Hepatocyte (in vitro differentiated cells): ENCODE results near the gene ALK. TPM values are rescaled to one million over a fixed set of nuclear protein-coding genes. Genes with fewer than 3 reads are reported as not detected.

Source experiments
- DNase-seq: peaks from one replicate; pipeline ENCODE4 v3.0.0-alpha.2; 2016; ENCODE audit warnings: low spot score
- H2AFZ ChIP-seq: fragments of 200-600 bp; sonication (generic); 2 replicates; pipeline ENCODE4 v1.6.0; 2016; ENCODE audit warnings: antibody characterized with exemption, mild to moderate bottlenecking
- H3K27ac ChIP-seq: fragments of 200-600 bp; sonication (generic); 2 replicates; pipeline ENCODE4 v1.5.1; 2016; ENCODE audit warnings: mild to moderate bottlenecking
- H3K27me3 ChIP-seq: fragments of 200-600 bp; sonication (generic); 2 replicates; pipeline ENCODE4 v1.6.1; 2016
- H3K36me3 ChIP-seq: fragments of 200-600 bp; sonication (generic); replicated peaks from 2 replicates; pipeline ENCODE4 v1.5.1; 2016; ENCODE audit warnings: low read depth; ENCODE audit not compliant: insufficient read depth
- H3K4me1 ChIP-seq: fragments of 200-600 bp; sonication (generic); 2 replicates; pipeline ENCODE4 v1.5.1; 2016; ENCODE audit warnings: mild to moderate bottlenecking, moderate library complexity; ENCODE audit not compliant: insufficient read depth
- H3K4me2 ChIP-seq: fragments of 200-600 bp; sonication (generic); 2 replicates; pipeline ENCODE4 v1.6.0; 2016
- H3K4me3 ChIP-seq: fragments of 200-600 bp; sonication (generic); 2 replicates; pipeline ENCODE4 v1.5.1; 2016; ENCODE audit warnings: mild to moderate bottlenecking
- H3K79me2 ChIP-seq: fragments of 200-600 bp; sonication (generic); 2 replicates; pipeline ENCODE4 v1.6.0; 2017; ENCODE audit warnings: mild to moderate bottlenecking
- H3K9me2 ChIP-seq: fragments of 200-600 bp; sonication (generic); replicated peaks from 2 replicates; pipeline ENCODE4 v1.6.0; 2017; ENCODE audit warnings: mild to moderate bottlenecking; ENCODE audit not compliant: insufficient read depth
- H3K9me3 ChIP-seq: fragments of 200-600 bp; sonication (generic); 2 replicates; pipeline ENCODE4 v1.5.1; 2016; ENCODE audit warnings: low read depth, mild to moderate bottlenecking
- H4K20me1 ChIP-seq: fragments of 200-600 bp; sonication (generic); 2 replicates; pipeline ENCODE4 v1.6.0; 2016; ENCODE audit warnings: mild to moderate bottlenecking; ENCODE audit not compliant: insufficient read depth, poor library complexity, severe bottlenecking
- CTCF ChIP-seq: fragments of 200-600 bp; sonication (generic); IDR thresholded peaks from 2 replicates; pipeline ENCODE4 v1.5.1; 2016; ENCODE audit warnings: antibody characterized with exemption, mild to moderate bottlenecking; ENCODE audit not compliant: poor library complexity
- EZH2 ChIP-seq: fragments of 200-600 bp; sonication (generic); IDR thresholded peaks from 2 replicates; pipeline ENCODE4 v1.6.1; 2016; ENCODE audit warnings: antibody characterized with exemption, mild to moderate bottlenecking, borderline replicate concordance
- EZH2phosphoT487 ChIP-seq: fragments of 200-600 bp; sonication (generic); IDR thresholded peaks from one replicate; pipeline ENCODE4 v1.6.1; 2018; ENCODE audit warnings: antibody characterized with exemption, mild to moderate bottlenecking, low read depth, moderate library complexity; ENCODE audit not compliant: unreplicated experiment, severe bottlenecking
- WGBS: methylation state at CpG from one replicate; pipeline ENCODE4 v1.1.6; 2016; ENCODE audit warnings: low lambda C conversion rate; ENCODE audit errors: missing lambda C conversion rate; 5-methylcytosine and 5-hydroxymethylcytosine counted together
- polyA plus RNA-seq: library from polyadenylated mRNA; unstranded; fragments of >200 nt; fragmentation: Nextera tagmentation; extraction: Ambion mirVana; gene quantifications from 2 replicates; pipeline ENCODE4 v1.2.1, GENCODE V29; 2016
- total RNA-seq: library from RNA; depleted of rRNA; stranded (reverse); fragments of >200 nt; gene quantifications from 2 replicates; pipeline ENCODE4 v1.2.3, GENCODE V29; 2014

Gene ALK
- total and polyA plus RNA-seq, 2 experiments from 2014 or later = 0.16 to 0.27 TPM

GRCh38 chr2:29446847-29447246 is 474.5 kb downstream of the ALK start:
- Histone ChIP-seq H3K4me3 (no peak overlapping the region), H3K27me3 (no peaks in the 10 kb centered on the region), H3K4me1 (no peaks in the 10 kb centered on the region), H2AFZ (no peak overlapping the region), H3K27ac (no peak overlapping the region), H3K79me2 (no peaks in the 10 kb centered on the region), H3K9me3 (no peaks in the 10 kb centered on the region), H3K9me2 (no peaks in the 10 kb centered on the region), H3K36me3 (no peaks in the 10 kb centered on the region), H4K20me1 (no peaks in the 10 kb centered on the region), H3K4me2 (no peak overlapping the region)
- TF ChIP-seq CTCF (no peak), EZH2 (no peak), EZH2phosphoT487 (no peak)
- DNase-seq = no peak
- WGBS = 81% methylated on average over 4 of the region's 4 CpGs

GRCh38 chr2:29444150-29444549 is 477.2 kb downstream of the ALK start:
- H3K36me3 ChIP-seq = no peaks in the 10 kb centered on the region
- H3K4me2 ChIP-seq = no peak overlapping the region
- no peak for DNase-seq
- no peaks in the 10 kb centered on the region for H4K20me1 ChIP-seq
- H3K79me2 ChIP-seq = no peaks in the 10 kb centered on the region
- H3K4me1 ChIP-seq = no peaks in the 10 kb centered on the region
- TF ChIP-seq CTCF (no peak), EZH2phosphoT487 (no peak), EZH2 (no peak)
- no peaks in the 10 kb centered on the region for H3K9me2 ChIP-seq
- H3K9me3 ChIP-seq = no peaks in the 10 kb centered on the region
- no peaks in the 10 kb centered on the region for H3K27me3 ChIP-seq
- no peak overlapping the region for H2AFZ ChIP-seq
- H3K4me3 ChIP-seq = no peak overlapping the region
- no peak overlapping the region for H3K27ac ChIP-seq
- 88% methylated on average over 3 of the region's 3 CpGs for WGBS

GRCh38 chr2:29443627-29444026 is 477.8 kb downstream of the ALK start:
- H3K27me3 ChIP-seq = no peaks in the 10 kb centered on the region
- TF ChIP-seq CTCF (no peak), EZH2phosphoT487 (no peak), EZH2 (no peak)
- H3K79me2 ChIP-seq = no peaks in the 10 kb centered on the region
- H3K4me2 ChIP-seq = no peak overlapping the region
- H3K36me3 ChIP-seq = no peaks in the 10 kb centered on the region
- no peaks in the 10 kb centered on the region for H3K4me1 ChIP-seq
- no peaks in the 10 kb centered on the region for H3K9me3 ChIP-seq
- H2AFZ ChIP-seq = no peak overlapping the region
- H3K27ac ChIP-seq = no peak overlapping the region
- WGBS = 46% methylated on average over 4 of the region's 4 CpGs
- no peak for DNase-seq
- no peaks in the 10 kb centered on the region for H3K9me2 ChIP-seq
- no peak overlapping the region for H3K4me3 ChIP-seq
- H4K20me1 ChIP-seq = no peaks in the 10 kb centered on the region

DNA sequence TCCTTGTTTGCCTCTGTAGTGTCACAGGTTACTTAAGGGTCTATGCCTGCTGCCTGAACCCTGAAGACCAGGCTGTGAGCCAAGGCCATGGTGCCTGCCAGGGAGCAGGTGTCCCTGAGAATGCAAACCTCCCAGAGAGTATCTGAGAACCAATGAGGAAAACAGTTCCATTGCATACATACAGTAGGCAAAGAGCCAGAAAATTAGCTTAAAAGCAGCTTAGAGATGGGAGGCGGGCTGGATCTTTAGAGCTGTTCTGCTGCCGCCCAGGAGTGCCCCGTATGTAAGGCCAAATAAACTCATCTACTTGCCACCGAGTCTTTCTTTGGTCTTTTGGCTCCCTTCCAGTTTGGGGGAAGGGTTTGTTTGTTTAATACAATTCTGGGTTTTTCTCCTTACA is 478.2 kb downstream of the ALK start:
- Histone ChIP-seq H3K79me2 (no peaks in the 10 kb centered on the region), H3K27ac (no peak overlapping the region), H3K4me1 (no peaks in the 10 kb centered on the region), H3K9me2 (no peaks in the 10 kb centered on the region), H3K4me3 (no peak overlapping the region), H3K9me3 (no peaks in the 10 kb centered on the region), H2AFZ (no peak overlapping the region), H4K20me1 (no peaks in the 10 kb centered on the region), H3K27me3 (no peaks in the 10 kb centered on the region), H3K4me2 (no peak overlapping the region), H3K36me3 (no peaks in the 10 kb centered on the region)
- 62% methylated on average over 4 of the region's 4 CpGs for WGBS
- TF ChIP-seq EZH2phosphoT487 = no peak
- TF ChIP-seq EZH2 = no peak
- TF ChIP-seq CTCF = no peak
- no peak for DNase-seq
